H1 (cell line): Measurements from ENCODE around the gene SLC7A8. TPM values are rescaled to one million over a fixed set of nuclear protein-coding genes. Genes with fewer than 3 reads are reported as not detected.

ENCODE experiments used
- CHD7 ChIP-seq: fragments of 300-600 bp; sonication (generic); IDR thresholded peaks from 2 replicates; pipeline ENCODE4 v1.7.1; 2012; ENCODE audit warnings: low read length, moderate library complexity, mild to moderate bottlenecking, inconsistent platforms; ENCODE audit not compliant: insufficient replicate concordance
- CTBP2 ChIP-seq: IDR thresholded peaks from 2 replicates; pipeline ENCODE4 v1.7.0; 2011; ENCODE audit warnings: borderline replicate concordance, mild to moderate bottlenecking, moderate library complexity, mixed read lengths, low read length; ENCODE audit not compliant: insufficient read depth, insufficient read length
- JUND ChIP-seq: IDR thresholded peaks from 2 replicates; pipeline ENCODE4 v1.6.1; 2011; ENCODE audit warnings: mild to moderate bottlenecking, improper control_type of control experiment, low read length
- KDM1A ChIP-seq: fragments of 200-600, 300-600 bp; sonication (generic); IDR thresholded peaks from 2 replicates; pipeline ENCODE4 v1.7.1; 2016; ENCODE audit warnings: mild to moderate bottlenecking, low read length, borderline replicate concordance
- POLR2A ChIP-seq, 2 experiments: IDR thresholded peaks; 1 replicate in 1 of 2; 2 replicates in 1 of 2; pipeline ENCODE4 v1.6.1; 2011; ENCODE audit warnings: low read depth in 2 of 2, low read length in 2 of 2, mild to moderate bottlenecking in 2 of 2; ENCODE audit errors: control extremely low read depth in 1 of 2
- POLR2AphosphoS5 ChIP-seq: IDR thresholded peaks from 2 replicates; pipeline ENCODE4 v1.6.1; 2011; ENCODE audit warnings: low read depth, low read length
- RBBP5 ChIP-seq: IDR thresholded peaks from 2 replicates; pipeline ENCODE4 v1.7.1; 2012; ENCODE audit warnings: low read depth, mild to moderate bottlenecking, inconsistent platforms, low read length, moderate library complexity, borderline replicate concordance
- SAP30 ChIP-seq: fragments of 300-600 bp; sonication (generic); IDR thresholded peaks from 2 replicates; pipeline ENCODE4 v1.7.1; 2012; ENCODE audit warnings: low read length, moderate library complexity, mild to moderate bottlenecking, inconsistent platforms; ENCODE audit not compliant: insufficient read depth, insufficient replicate concordance
- SIN3A ChIP-seq, 2 experiments: IDR thresholded peaks in 1 of 2; conservative IDR thresholded peaks in 1 of 2; 2 replicates each; pipeline ENCODE4 v1.6.1; 2011 to 2012; ENCODE audit warnings: low read length in 2 of 2, improper control_type of control experiment in 1 of 2, low read depth in 1 of 2, mild to moderate bottlenecking in 1 of 2
- SUZ12 ChIP-seq: fragments of 200-600 bp; sonication (generic); IDR thresholded peaks from 2 replicates; pipeline ENCODE4 v1.6.1; 2012; ENCODE audit warnings: mild to moderate bottlenecking, inconsistent platforms, low read length, moderate library complexity, mixed read lengths
- ZNF274 ChIP-seq: IDR thresholded peaks from 2 replicates; pipeline ENCODE4 v1.7.0; 2012; ENCODE audit warnings: low read length, borderline replicate concordance; ENCODE audit errors: extremely low read depth
- polyA plus RNA-seq, 7 experiments: library from polyadenylated mRNA; depleted of rRNA in 3 of 7; stranded (reverse) in 5 of 7; unstranded in 2 of 7; fragments of >200 nt in 5 of 7; fragments of 200-250 nt in 2 of 7; gene quantifications; 1 replicate in 5 of 7; 2 replicates in 1 of 7; 4 replicates in 1 of 7; pipeline versions ENCODE4 v1.2.1 to v1.2.3, GENCODE V29; 2011 to 2013; ENCODE audit warnings: missing spikeins in 2 of 7, mixed read lengths in 2 of 7
- total RNA-seq: library from RNA; stranded (reverse); fragmentation: NEBNext Ultra II Directional; extraction: Animal tissue kit (Norgen Biotek cat#: 25700); gene quantifications from 2 replicates; pipeline ENCODE4 v1.2.1, GENCODE V29; 2021

Gene SLC7A8
- total and polyA plus RNA-seq, 2 of the 8 experiments (the other 6 are each of a cell fraction or from before 2014, with no cell fraction given) = 182 to 204 TPM

GRCh38 chr14:23185063-23185462 is 1.6 kb upstream of the SLC7A8 start (continued):
- TF ChIP-seq CHD7 = no peak
- no peak for TF ChIP-seq SUZ12
- no peak for TF ChIP-seq SIN3A (conservative IDR thresholded peaks at IDR 0.05 in 1 of 2, IDR thresholded peaks at IDR 0.05 in 1 of 2; ENCODE audit: low read depth in 1 of 2, low read length in 2 of 2)
- TF ChIP-seq POLR2A (IDR thresholded peaks at IDR 0.05; ENCODE audit: control extremely low read depth in 1 of 2, low read depth in 2 of 2, low read length in 2 of 2) = no peak
- no peak for TF ChIP-seq CTBP2
- no peak for TF ChIP-seq JUND
- no peak for TF ChIP-seq POLR2AphosphoS5
- TF ChIP-seq RBBP5 = no peak
- TF ChIP-seq SAP30 = no peak
- TF ChIP-seq ZNF274 = no peak
- TF ChIP-seq KDM1A = no peak
